GM12874 (cell line): ENCODE results near the gene PTPRJ.

Source experiments
- CTCF ChIP-seq: IDR thresholded peaks from 2 replicates; pipeline ENCODE4 v1.5.1; 2011; ENCODE audit warnings: low read depth, mild to moderate bottlenecking, control low read depth, low read length, moderate library complexity; ENCODE audit not compliant: insufficient read depth

PTPRJ gene

GRCh38 chr11:47944632-47945031 lies 35.7 kb upstream of the PTPRJ start:
- TF ChIP-seq CTCF, result no peak

DNA sequence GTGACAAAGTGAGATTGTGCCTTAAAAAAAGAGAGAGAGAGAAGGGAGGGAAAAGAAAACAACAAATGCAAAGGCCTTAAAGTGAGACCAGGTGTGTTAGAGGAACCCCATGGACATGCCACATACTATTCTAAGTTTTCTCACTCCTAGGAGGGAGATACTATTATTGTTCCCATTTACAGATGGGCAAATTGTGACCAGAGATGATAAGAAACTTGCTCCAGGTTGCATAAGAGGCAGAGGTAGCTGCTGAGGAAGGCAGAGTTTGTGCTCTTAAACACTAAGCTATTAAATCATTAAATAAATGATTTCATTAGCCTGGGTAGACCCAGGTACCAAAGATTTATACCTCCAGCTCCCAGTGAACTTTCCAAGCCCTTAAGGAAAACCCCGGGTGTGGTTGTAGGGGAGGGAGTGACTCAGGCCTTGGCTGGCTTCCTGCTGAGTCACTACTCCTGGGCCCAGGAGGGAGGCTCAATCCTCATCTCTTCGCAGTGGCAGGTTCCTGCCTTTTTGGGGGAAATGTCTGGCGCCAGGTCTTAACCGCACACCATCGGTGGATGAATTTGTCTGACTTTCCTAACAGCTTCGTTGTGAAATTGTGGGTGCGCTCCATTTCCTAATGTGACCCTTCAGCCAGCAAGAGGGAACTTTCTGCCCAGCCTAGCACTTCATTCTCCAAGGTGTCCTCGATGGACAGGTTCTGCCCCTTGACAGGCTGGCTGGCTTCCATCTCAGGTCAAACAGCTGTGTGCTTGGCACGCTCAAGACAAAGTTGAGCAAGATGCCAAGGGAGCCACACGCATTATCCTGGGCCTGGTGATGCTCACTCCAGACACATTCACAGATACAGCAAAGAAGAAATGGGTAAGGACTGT lies 33.4 kb upstream of the PTPRJ start:
- no peak for TF ChIP-seq CTCF

DNA sequence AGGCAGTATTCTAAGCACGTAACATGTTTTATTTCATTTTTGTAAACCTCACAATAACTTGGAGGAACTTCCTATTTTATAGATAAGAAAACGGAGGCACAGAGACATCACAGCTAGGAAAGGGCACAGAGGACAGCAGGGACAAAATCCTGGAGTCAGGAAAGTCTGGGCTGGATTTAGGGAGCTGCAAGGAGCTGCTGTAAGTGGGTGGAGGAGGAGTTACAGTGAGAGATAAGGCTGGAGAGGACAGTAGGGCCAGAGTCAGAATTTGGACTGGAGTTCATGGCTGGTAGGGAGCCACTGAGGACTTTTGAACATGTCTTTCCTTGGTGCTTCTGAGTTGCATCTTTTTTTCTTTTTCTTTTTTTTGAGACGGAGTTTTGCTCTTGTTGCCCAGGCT lies 32.2 kb upstream of the PTPRJ start:
- no peak for TF ChIP-seq CTCF

- no peak for TF ChIP-seq CTCF
Observed at GRCh38 chr11:47950396-47950795, 30.0 kb upstream of the PTPRJ start.

GRCh38 chr11:47955061-47955755 lies 25.2 kb upstream of the PTPRJ start:
- no peak for TF ChIP-seq CTCF

DNA sequence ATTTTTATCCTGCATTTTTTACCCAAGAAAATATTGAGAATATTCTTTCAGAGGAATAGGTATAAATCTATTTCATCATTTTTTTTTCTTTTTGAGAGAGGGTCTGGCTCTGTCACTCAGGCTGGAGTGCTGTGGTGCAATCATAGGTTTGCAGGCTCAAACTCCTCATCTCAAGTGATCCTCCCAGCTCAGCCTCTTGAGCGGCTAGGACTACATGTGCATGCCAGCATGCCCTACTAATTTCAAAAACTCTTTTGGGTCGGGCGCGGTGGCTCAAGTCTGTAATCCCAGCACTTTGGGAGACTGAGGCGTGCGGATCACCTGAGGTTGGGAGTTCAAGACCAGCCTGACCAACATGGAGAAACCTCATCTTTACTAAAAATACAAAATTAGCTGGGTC lies 20.3 kb upstream of the PTPRJ start:
- TF ChIP-seq CTCF, result no peak

GRCh38 chr11:47961383-47961782 lies 19.0 kb upstream of the PTPRJ start:
- no peak for TF ChIP-seq CTCF
